OCI-LY1 (cell line): ENCODE results near the gene HID1.

Source experiments
- H2AFZ ChIP-seq: fragments of 200-600 bp; sonication (generic), shearing (Covaris generic); 2 replicates; pipeline ENCODE4 v1.6.0; 2014; ENCODE audit warnings: antibody characterized with exemption, mild to moderate bottlenecking, low read length
- H3F3A ChIP-seq: fragments of 200-600 bp; sonication (generic), shearing (Covaris generic); 2 replicates; pipeline ENCODE4 v1.6.0; 2014; ENCODE audit warnings: mild to moderate bottlenecking, antibody characterized with exemption, low read length, moderate library complexity; ENCODE audit not compliant: insufficient read depth
- H3K27ac ChIP-seq: fragments of 200-600 bp; sonication (generic); 2 replicates; pipeline ENCODE4 v1.5.1; 2014; ENCODE audit warnings: low read length, mixed run types, mild to moderate bottlenecking, low read depth; ENCODE audit not compliant: poor library complexity, severe bottlenecking
- H3K27me3 ChIP-seq: fragments of 200-600 bp; sonication (generic); 2 replicates; pipeline ENCODE4 v1.6.0; 2014; ENCODE audit warnings: antibody characterized with exemption, mild to moderate bottlenecking, low read length, moderate library complexity; ENCODE audit not compliant: insufficient read depth
- H3K36me3 ChIP-seq: fragments of 200-600 bp; sonication (generic); 2 replicates; pipeline ENCODE4 v1.6.1; 2014; ENCODE audit warnings: mild to moderate bottlenecking, antibody characterized with exemption, low read length, moderate library complexity, mixed read lengths; ENCODE audit not compliant: insufficient read depth
- H3K4me1 ChIP-seq: fragments of 200-600 bp; sonication (generic); 2 replicates; pipeline ENCODE4 v1.5.1; 2014; ENCODE audit warnings: mild to moderate bottlenecking, low read length, moderate library complexity; ENCODE audit not compliant: insufficient read depth, severe bottlenecking
- H3K4me2 ChIP-seq: fragments of 200-600 bp; sonication (generic), shearing (Covaris generic); 2 replicates; pipeline ENCODE4 v1.6.1; 2014; ENCODE audit warnings: low read length
- H3K4me3 ChIP-seq: fragments of 200-600 bp; sonication (generic); 2 replicates; pipeline ENCODE4 v1.5.1; 2014; ENCODE audit warnings: low read length, low read depth, mild to moderate bottlenecking, mixed read lengths; ENCODE audit not compliant: poor library complexity, severe bottlenecking
- H3K79me2 ChIP-seq: fragments of 200-600 bp; shearing (Covaris generic); 2 replicates; pipeline ENCODE4 v1.6.1; 2016; ENCODE audit warnings: mixed run types, low read length, mixed read lengths; ENCODE audit not compliant: insufficient read depth
- H3K9ac ChIP-seq: fragments of 200-600 bp; sonication (generic), shearing (Covaris generic); 2 replicates; pipeline ENCODE4 v1.6.1; 2014; ENCODE audit warnings: mild to moderate bottlenecking, low read length, mixed read lengths
- H3K9me2 ChIP-seq: fragments of 200-600 bp; sonication (generic), shearing (Covaris generic); 2 replicates; pipeline ENCODE4 v1.6.1; 2014; ENCODE audit warnings: low read depth, mild to moderate bottlenecking, low read length, mixed read lengths
- H3K9me3 ChIP-seq: fragments of 200-600 bp; shearing (Covaris generic); 2 replicates; pipeline ENCODE4 v1.6.1; 2014; ENCODE audit warnings: low read length, mixed read lengths
- H4K20me1 ChIP-seq: fragments of 200-600 bp; sonication (generic), shearing (Covaris generic); 2 replicates; pipeline ENCODE4 v1.6.0; 2016; ENCODE audit warnings: mild to moderate bottlenecking, low read length; ENCODE audit not compliant: insufficient read depth
- EZH2 ChIP-seq: fragments of 200-600 bp; sonication (generic), shearing (Covaris generic); IDR thresholded peaks from 2 replicates; pipeline ENCODE4 v1.8.0; 2017; ENCODE audit warnings: borderline replicate concordance, mixed run types, mild to moderate bottlenecking, antibody characterized with exemption, low read length, moderate library complexity, mixed read lengths
- TF ChIP-seq, protein P1 (sequence below): fragments of 200-600 bp; sonication (generic), shearing (Covaris generic); IDR thresholded peaks from 2 replicates; pipeline ENCODE4 v1.5.1; 2017; ENCODE audit warnings: mild to moderate bottlenecking, antibody characterized with exemption, low read length, moderate library complexity, mixed read lengths

The HID1 gene

DNA sequence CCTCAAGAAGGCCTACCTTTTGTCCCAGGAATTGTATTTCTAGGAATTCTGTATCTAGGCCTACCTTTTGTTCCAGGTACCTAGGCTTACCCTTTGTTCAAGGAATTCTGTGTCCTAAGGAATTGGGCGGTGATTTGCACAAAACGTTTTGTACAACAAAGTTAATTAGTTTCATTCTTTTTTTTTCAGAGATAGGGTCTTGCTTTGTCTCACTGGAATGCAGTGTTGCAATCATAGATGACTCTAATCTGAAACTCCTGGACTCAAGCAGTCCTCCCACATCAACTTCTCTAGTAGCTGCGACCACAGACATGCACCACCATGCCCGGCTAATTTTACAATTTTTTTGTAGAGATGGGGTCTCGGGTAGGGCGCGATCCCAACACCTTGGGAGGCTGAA is 21.9 kb upstream of the HID1 start:
- Histone ChIP-seq H3K36me3 (no peaks in the 10 kb centered on the region), H4K20me1 (no peaks in the 10 kb centered on the region), H3K9ac (no peak overlapping the region), H3K9me2 (no peaks in the 10 kb centered on the region), H3K9me3 (no peaks in the 10 kb centered on the region), H3K4me1 (no peaks in the 10 kb centered on the region), H3K4me3 (no peak overlapping the region), H3F3A (no peaks in the 10 kb centered on the region), H3K27me3 (no peaks in the 10 kb centered on the region), H3K27ac (no peak overlapping the region), H3K4me2 (no peak overlapping the region), H3K79me2 (no peaks in the 10 kb centered on the region), H2AFZ (no peak overlapping the region)
- TF ChIP-seq EZH2: no peak
- TF ChIP-seq, protein P1, sequence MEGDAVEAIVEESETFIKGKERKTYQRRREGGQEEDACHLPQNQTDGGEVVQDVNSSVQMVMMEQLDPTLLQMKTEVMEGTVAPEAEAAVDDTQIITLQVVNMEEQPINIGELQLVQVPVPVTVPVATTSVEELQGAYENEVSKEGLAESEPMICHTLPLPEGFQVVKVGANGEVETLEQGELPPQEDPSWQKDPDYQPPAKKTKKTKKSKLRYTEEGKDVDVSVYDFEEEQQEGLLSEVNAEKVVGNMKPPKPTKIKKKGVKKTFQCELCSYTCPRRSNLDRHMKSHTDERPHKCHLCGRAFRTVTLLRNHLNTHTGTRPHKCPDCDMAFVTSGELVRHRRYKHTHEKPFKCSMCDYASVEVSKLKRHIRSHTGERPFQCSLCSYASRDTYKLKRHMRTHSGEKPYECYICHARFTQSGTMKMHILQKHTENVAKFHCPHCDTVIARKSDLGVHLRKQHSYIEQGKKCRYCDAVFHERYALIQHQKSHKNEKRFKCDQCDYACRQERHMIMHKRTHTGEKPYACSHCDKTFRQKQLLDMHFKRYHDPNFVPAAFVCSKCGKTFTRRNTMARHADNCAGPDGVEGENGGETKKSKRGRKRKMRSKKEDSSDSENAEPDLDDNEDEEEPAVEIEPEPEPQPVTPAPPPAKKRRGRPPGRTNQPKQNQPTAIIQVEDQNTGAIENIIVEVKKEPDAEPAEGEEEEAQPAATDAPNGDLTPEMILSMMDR: no peak

DNA sequence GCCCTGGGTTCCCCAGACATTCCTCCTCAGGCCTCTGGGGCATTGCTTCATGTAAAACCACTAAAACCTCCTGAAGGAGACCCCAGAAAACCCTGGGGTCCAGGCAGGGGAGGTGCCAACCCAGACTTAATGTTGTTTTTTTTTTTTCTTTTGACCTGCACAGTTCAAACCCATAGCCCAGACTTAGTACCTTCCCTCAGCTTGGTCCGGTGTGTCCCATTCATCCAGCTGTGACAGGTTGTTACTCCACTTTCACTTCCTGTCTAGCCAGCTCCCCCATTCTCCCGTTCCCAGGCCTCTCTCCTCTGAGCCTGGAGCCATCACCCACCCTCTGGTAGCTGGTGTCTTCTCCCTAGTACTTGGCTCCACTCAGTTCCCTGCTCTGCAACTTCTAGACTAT is 19.7 kb upstream of the HID1 start:
- Histone ChIP-seq H3F3A (no peaks in the 10 kb centered on the region), H2AFZ (no peak overlapping the region), H3K4me2 (no peak overlapping the region), H3K4me1 (peaks cover under 1% of the 10 kb centered on the region), H4K20me1 (no peaks in the 10 kb centered on the region), H3K79me2 (no peaks in the 10 kb centered on the region), H3K9ac (no peak overlapping the region), H3K27ac (no peak overlapping the region), H3K9me3 (no peaks in the 10 kb centered on the region), H3K27me3 (0 out of 2 replicates have a peak, but pooled peaks cover 4% of the 10 kb centered on the region), H3K36me3 (no peaks in the 10 kb centered on the region), H3K4me3 (no peak overlapping the region), H3K9me2 (no peaks in the 10 kb centered on the region)
- no peak for TF ChIP-seq EZH2
- TF ChIP-seq, protein P1: no peak

DNA sequence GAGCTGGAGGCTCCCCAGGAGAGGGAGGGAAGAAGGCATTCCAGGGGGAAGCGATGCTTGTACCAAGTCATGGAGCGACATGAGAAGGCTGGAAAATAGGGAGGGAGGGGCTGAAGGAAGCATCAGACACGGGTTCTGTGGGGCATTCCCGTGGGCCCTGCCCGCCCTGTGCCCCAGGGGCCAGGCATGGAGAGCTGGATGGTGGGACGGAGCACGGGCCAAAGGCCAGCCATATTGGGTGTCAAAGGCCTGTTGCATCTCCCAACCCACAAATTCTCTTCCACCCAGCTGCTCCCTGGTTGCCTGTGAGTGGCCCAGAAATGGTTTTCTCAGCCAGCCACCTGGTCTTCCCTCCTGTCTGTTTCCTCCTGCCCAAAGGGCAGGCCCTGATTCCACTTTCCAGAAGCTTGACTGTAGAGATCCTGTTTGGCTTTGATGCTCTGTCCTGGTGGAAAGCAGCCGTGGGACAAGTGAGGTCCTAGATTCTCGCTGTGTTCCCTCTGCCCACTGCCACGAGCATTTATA is 18.1 kb upstream of the HID1 start:
- Histone ChIP-seq H3K4me2 (no peak overlapping the region), H3F3A (peaks cover 5% of the 10 kb centered on the region; the same call in 1 of the 2 replicates), H3K27ac (no peak overlapping the region), H3K36me3 (no peaks in the 10 kb centered on the region), H2AFZ (no peak overlapping the region), H3K79me2 (no peaks in the 10 kb centered on the region), H3K9me2 (no peaks in the 10 kb centered on the region), H3K27me3 (0 out of 2 replicates have a peak, but pooled peaks cover 4% of the 10 kb centered on the region), H3K4me1 (peaks cover 4% of the 10 kb centered on the region), H3K9me3 (no peaks in the 10 kb centered on the region), H3K4me3 (no peak overlapping the region), H3K9ac (no peak overlapping the region), H4K20me1 (no peaks in the 10 kb centered on the region)
- TF ChIP-seq, protein P1: no peak
- no peak for TF ChIP-seq EZH2
